DMS153 (cell line): ENCODE results near the gene RPS6KA2.

ENCODE experiments used
- DNase-seq: peaks from one replicate; lab custom pipeline; 2025; lab: John Stamatoyannopoulos, UW

Gene RPS6KA2

DNA sequence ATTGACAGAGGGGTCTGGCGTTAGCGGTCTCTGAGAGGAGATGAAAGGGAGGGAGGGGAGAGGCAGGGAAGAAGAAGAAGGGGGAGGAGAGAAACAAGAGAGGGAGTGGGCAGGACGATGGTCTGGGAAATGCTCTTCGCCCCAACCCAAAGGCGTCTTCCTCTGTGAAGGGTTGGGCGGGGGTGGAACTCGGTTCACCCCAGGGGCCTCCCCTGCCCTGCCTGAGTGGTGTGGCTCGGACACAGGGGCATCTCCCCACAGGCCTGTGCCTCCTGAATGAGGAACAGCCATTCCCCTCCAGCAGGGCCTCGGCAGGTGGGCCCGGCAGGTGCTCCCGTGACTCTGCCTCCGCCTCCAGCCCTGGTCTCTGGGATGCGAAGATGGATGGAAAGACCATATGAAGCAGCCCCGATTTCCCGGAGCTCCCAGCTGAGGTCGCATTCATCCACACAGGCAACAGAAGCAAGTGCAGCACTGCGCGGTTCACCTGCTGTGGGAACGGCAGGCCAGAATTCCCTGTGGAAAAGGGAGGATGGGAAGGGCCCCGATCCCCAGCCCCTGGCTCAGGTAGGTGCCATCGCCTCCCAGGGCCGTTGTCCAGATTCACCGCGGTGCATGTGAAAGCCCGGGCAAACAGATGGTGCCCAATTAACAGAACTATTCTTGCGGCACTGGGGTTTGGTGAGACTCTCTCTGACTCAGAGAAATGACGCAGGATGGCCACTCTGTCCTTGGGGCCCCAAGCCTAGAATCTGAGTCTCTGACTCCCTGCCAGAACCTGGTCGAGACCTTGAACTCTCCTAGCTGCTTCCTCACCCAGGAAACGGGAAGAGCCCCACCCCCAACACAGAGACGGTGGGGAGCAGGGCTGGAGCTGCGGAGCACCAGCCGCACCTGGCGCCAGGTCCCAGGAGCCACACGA lies 29.4 kb upstream of the RPS6KA2 start:
- peak; percentile 40 for DNase-seq

DNA sequence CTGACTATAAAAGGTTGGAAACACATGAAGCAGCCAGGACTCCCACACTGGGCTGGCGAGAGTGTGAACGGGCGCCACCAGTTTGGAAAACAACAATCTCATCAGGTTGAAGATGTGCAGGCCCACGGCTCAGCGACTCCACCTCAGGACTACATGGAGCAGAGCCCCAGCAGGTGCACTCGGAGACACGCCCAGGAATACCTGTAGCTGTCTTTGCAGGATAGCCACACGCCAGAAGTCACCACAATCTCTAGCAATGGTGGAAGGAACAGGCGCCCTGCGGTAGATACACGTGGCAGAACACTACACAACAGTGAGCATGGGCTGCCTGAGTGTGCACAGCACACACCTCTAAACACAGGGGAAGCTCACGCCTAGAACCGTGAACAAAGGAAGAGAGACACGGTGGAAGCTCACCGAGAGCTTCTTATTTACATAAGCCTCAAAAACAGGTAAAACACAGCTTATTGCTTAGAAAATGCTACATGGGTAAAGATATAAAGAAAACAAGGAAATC lies 28.7 kb upstream of the RPS6KA2 start:
- DNase-seq: no peak

DNA sequence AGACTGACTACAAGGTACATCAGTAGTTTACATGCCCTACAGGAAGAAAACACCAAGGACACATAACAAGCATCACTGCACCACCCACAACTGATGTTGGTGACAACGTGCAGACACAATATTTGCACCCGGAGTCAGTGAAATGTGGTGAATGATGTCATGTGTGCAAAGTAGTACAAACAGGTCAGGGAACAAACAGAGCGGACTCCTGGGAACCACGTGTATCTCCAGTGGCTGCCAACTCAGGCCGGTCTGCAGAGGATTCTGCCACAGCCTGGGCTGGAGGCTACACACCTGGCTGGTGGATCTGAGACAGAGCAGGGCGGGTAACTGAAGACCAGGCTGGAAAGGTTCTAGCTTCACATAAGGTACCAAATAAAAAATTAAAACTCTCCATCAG lies 28.2 kb upstream of the RPS6KA2 start:
- peak; percentile 8 for DNase-seq

- DNase-seq: no peak
These were observed 27.5 kb upstream of the RPS6KA2 start for GRCh38 chr6:166654573-166654972.

- DNase-seq: no peak
These were observed 26.5 kb upstream of the RPS6KA2 start for GRCh38 chr6:166653639-166653941.

- DNase-seq: no peak
These were observed 24.1 kb upstream of the RPS6KA2 start for GRCh38 chr6:166650824-166651807.

DNA sequence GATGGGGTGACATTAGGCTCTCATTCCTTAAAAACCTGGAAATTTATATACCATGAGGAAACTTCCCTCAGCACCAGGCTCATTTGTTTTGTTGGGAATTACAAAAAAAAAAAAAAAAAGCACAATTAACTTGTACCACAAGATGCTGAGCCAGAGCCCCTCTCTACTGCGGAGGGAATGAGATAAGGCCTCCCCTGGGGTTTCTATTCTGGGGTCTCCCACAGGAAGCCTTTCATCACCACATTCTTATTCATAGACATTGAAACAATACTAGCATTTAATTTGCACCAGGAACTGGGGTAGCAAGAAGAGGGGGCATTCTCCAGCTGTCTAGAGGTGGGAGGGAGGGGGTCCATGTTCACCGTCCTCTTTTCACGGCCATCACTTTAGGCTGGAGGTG lies 23.0 kb upstream of the RPS6KA2 start:
- DNase-seq: no peak

- no peak for DNase-seq
These were observed 21.8 kb upstream of the RPS6KA2 start for GRCh38 chr6:166648846-166649245.

DNA sequence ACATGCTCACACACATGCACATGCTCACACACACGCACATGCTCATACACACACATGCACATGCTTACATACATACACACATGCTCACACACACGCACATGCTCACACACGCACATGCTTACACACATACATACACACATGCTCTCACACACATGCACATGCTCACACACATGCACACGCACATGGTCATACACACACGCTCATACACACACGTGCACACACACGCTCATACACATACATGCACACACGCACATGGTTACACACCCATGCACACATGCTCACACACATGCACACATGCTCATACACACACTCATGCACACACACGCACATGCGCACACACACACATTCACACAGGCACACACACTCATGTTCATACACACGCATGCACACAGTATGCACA lies 20.8 kb upstream of the RPS6KA2 start:
- DNase-seq: no peak

GRCh38 chr6:166646716-166647115 lies 19.7 kb upstream of the RPS6KA2 start:
- DNase-seq: no peak

DNA sequence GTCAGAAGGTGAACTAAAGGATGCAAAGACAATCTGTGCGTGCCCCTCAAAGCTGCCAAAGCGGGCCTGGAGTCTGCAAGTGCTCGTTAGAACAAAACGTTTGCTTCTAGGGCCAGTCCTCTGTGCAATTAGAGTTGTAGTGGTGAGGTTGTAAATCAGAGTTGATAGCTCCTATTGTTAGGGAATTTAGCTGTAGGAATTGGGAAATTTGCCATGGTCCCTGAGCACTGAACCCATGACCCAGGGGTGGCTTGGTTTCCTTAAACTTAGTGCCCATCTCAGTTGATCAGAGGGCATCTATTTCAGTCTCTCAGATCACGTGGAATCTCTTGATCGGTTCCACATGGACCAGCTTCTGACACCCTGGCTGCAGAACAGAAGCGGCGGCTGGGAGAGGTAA lies 18.8 kb upstream of the RPS6KA2 start:
- no peak for DNase-seq

- no peak for DNase-seq
These were observed 17.6 kb upstream of the RPS6KA2 start for GRCh38 chr6:166644681-166645080.

- no peak for DNase-seq
These were observed 17.0 kb upstream of the RPS6KA2 start for GRCh38 chr6:166643891-166644590.

DNA sequence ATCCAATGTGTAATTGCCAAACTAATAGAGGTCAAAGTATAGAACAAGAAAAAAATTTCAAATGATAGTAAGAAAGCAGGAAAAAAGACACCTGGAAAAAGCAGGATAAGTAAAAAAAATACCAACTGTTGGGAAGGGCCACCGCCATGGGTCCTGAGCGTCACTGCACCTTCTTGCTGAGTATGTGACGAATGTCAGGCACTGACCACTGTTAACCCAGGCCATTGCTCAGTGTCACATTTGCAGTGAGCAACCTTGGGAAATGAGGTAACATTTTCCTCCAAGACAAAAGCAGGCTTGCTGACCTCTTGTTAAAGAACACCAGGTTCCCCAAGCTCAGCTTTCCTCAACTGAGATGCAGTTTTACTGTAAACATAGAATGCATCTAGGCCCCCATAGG lies 15.6 kb upstream of the RPS6KA2 start:
- no peak for DNase-seq

DNA sequence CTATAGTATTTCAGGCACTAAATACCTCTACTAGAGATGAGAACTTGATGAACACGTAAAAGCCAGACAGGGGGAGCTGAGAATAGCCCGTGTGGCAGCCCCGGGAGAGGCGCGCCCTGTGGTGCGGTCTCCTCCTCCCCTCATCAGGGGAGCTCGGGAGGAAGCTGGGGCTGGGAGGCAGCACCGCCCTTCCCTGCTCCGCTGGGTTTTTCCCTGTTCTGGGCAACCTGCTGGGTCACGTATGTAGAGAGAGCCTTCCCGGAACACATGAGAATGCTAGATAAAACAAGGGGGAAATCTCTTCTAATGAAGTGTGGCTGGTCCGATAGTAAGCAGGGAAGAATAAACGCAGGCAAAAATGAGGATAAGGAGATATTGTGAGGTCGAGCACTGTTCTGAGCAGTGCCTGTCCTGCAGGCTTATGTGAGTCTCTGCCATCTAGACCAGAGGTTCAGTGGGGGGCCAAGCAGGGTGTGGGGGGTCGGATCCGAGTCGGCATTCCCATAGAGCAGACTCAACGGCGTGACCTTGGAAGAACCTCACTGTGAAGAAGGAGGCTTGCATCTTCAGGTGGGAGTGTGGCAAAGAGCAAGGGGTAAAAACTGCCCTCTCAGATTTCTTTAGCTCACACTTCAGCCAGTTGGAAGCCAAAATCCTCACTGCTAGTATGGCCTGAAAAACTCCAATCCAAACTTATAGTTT lies 13.4 kb upstream of the RPS6KA2 start:
- DNase-seq: no peak

DNA sequence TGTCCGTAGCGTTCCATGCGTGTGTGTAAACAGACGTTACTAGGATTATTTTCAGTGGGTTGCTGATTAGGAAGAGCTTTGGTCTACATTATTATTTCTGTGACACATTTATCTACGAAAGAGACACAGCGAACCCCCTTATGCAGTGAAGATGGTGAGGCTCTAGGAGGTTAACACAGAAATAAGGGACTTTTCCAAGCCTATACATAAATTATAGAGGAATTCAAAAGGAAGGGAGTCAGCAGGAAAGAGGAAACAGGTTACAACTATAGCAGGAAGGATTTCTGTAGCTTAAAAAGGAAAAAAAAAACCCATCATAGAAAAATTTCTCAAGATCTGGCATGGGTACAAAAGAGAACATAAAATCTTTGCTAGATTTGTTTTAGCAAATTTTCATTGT lies 12.9 kb upstream of the RPS6KA2 start:
- no peak for DNase-seq

DNA sequence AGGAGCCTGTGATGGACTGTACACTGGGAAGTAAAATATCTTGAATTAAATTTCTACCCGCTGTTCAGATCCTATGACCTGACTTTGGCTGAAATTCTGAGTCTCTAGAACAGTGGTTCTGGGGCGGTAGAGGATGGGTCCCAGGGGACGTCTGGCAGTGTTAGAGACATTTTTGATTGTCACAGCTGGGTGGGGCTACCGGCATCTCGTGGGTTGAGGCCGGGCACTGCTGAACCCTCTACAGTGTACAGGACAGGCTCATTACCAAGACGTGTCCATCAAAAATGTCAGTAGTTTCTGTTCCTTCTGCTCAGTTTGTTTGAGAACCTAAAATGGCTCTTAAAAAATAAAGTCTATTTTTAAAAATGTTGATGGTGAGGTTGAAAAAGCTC lies 11.5 kb upstream of the RPS6KA2 start:
- DNase-seq: no peak

- DNase-seq: no peak
These were observed 10.9 kb upstream of the RPS6KA2 start for GRCh38 chr6:166637812-166638572.

- no peak for DNase-seq
These were observed 9.9 kb upstream of the RPS6KA2 start for GRCh38 chr6:166636934-166637333.

- no peak for DNase-seq
These were observed 9.3 kb upstream of the RPS6KA2 start for GRCh38 chr6:166636191-166636933.
